Caco-2 (cell line): ENCODE measurements around the gene IRF9. TPM values are rescaled to one million over a fixed set of nuclear protein-coding genes. Genes with fewer than 3 reads are reported as not detected.

Experiments used
- BruUV-seq: library from RNA; stranded (reverse); fragments of 400-500 nt; replicated peaks from 2 replicates; lab custom pipeline; 2021; lab: Mats Ljungman, UMichigan
- CTCF ChIA-PET: fragments of 300-600 bp; sonication (Branson Sonifier 250); formaldehyde crosslinking; loops from one replicate; lab custom pipeline; 2022; ENCODE audit warnings: antibody characterized with exemption; lab: Charles Lee
- POLR2A ChIA-PET: fragments of 300-600 bp; sonication (Branson Sonifier 250); formaldehyde crosslinking; loops from one replicate; lab custom pipeline; 2022; ENCODE audit warnings: antibody characterized with exemption; lab: Charles Lee
- DNase-seq, 2 experiments: peaks; one replicate each; pipeline versions ENCODE4 v3.0.0 to v3.0.0-alpha.2; 2020 to 2022
- H3K27me3 ChIP-seq: replicated peaks from 2 replicates; pipeline ENCODE4 v1.6.0; 2011; ENCODE audit warnings: low read length; ENCODE audit not compliant: control insufficient read depth, insufficient read depth
- H3K36me3 ChIP-seq: 2 replicates; pipeline ENCODE4 v1.5.1; 2011; ENCODE audit warnings: low read length; ENCODE audit not compliant: control insufficient read depth, insufficient read depth
- H3K4me1 ChIP-seq: fragments of 250-450 bp; sonication (Bioruptor Pico); 2 replicates; pipeline ENCODE4 v1.5.1; 2020; ENCODE audit warnings: mild to moderate bottlenecking
- H3K4me3 ChIP-seq: 2 replicates; pipeline ENCODE4 v1.5.1; 2011; ENCODE audit warnings: low read depth, mild to moderate bottlenecking, control low read depth, low read length
- H3K9me3 ChIP-seq: fragments of 250-450 bp; sonication (Bioruptor Pico); 2 replicates; pipeline ENCODE4 v1.5.1; 2020; ENCODE audit warnings: mild to moderate bottlenecking, moderate library complexity
- H3K27ac Mint-ChIP-seq: one replicate; pipeline ENCODE4 v1.8.0; 2022; ENCODE audit warnings: mixed read lengths; ENCODE audit not compliant: unreplicated experiment
- H3K27me3 Mint-ChIP-seq: one replicate; pipeline ENCODE4 v1.8.0; 2022; ENCODE audit warnings: mixed read lengths; ENCODE audit not compliant: insufficient read depth, unreplicated experiment
- H3K36me3 Mint-ChIP-seq: one replicate; pipeline ENCODE4 v1.8.0; 2022; ENCODE audit warnings: mild to moderate bottlenecking, mixed read lengths; ENCODE audit not compliant: insufficient read depth, unreplicated experiment
- H3K4me1 Mint-ChIP-seq: one replicate; pipeline ENCODE4 v1.8.0; 2022; ENCODE audit warnings: low read depth, mixed read lengths; ENCODE audit not compliant: unreplicated experiment
- H3K4me3 Mint-ChIP-seq: one replicate; pipeline ENCODE4 v1.8.0; 2022; ENCODE audit warnings: mild to moderate bottlenecking, moderate library complexity, mixed read lengths; ENCODE audit not compliant: unreplicated experiment
- H3K9me3 Mint-ChIP-seq: one replicate; pipeline ENCODE4 v1.8.0; 2022; ENCODE audit warnings: mixed read lengths; ENCODE audit not compliant: unreplicated experiment
- intact Hi-C: fragments of 100-400 bp; cut with micrococcal nuclease; formaldehyde crosslinking; loops from one replicate; pipeline ENCODE4 v1.10.0; 2022; ENCODE audit not compliant: unreplicated experiment
- total RNA-seq: library from RNA; stranded (reverse); gene quantifications from 2 replicates; pipeline ENCODE4 v1.2.3, GENCODE V29; 2022
- TF ChIP-seq, protein P1 (sequence below), 2 experiments: fragments of 200-600 bp in 1 of 2; IDR thresholded peaks; 1 replicate in 1 of 2; 2 replicates in 1 of 2; pipeline versions ENCODE4 v1.5.1 to v1.8.0; 2011 to 2022; ENCODE audit warnings: antibody characterized with exemption in 1 of 2, control low read depth in 1 of 2, inconsistent platforms in 1 of 2, low read depth in 1 of 2, low read length in 1 of 2, mild to moderate bottlenecking in 1 of 2, moderate library complexity in 1 of 2; ENCODE audit not compliant: insufficient read depth in 1 of 2, severe bottlenecking in 1 of 2, unreplicated experiment in 1 of 2

IRF9 gene
- total RNA-seq, 1 experiment from 2014 or later, result 55.4 TPM

DNA sequence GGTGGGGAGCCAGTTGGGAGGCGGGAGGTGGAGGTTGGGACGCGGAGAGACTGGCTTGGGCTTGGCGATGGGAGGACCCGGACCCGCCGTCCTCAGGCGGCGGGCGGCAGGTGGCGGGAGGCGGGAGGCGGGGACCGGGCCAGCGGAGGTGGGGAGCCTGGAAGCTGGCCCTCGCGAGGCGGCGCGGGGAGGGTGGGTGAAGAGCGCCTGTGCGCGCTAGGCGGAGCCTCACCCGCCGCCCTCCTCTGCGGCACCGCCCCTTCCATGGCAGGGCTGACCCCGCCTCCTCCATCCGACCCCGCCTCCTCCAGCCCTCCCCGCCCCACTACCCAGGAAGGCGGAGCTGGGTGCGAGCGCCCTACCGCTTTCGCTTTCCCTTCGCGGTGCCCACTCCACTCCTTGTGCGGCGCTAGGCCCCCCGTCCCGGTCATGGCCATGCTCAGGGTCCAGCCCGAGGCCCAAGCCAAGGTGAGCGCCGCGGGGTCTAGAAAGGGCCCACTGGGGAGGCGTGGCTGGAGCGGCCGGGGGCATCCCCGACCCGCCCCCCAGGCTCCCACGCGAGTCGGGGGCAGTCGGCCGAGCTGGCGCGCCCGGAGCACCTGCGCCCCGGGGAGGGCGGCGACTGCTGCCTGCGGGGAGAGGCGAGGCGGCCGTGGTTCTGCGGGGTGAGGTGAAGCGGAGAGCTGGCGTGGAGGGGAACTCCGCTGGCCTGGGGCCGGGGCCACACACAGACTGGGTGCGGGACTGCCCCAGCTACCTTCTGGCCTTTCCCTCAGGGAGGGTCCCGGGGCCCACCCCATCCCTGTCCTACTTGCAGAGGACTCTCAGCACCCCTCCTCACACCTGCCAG, 25.0 kb upstream of the IRF9 start, which contains the start of gene PSME1:
PSME1 (plus strand) TSS at position 361 of the 850 bp plus-strand sequence; CDS start at position 430, 69 bp downstream.
- CTCF ChIA-PET, result interaction anchor here (0.7 to 2.4 kb wide), 10 partner anchors 11 to 1723 kb away, joined by 3 to 17 read pairs (median 8); partner anchors contain the start of genes DCAF11, IRF9, NRL and PSME2
- no peaks in the 10 kb centered on the region for H3K27me3 Mint-ChIP-seq
- intact Hi-C loops, result loop anchor here (1.0 kb wide), 2 partner anchors 11 to 21 kb away; partner anchors contain the start of gene RNF31
- TF ChIP-seq, protein P1, sequence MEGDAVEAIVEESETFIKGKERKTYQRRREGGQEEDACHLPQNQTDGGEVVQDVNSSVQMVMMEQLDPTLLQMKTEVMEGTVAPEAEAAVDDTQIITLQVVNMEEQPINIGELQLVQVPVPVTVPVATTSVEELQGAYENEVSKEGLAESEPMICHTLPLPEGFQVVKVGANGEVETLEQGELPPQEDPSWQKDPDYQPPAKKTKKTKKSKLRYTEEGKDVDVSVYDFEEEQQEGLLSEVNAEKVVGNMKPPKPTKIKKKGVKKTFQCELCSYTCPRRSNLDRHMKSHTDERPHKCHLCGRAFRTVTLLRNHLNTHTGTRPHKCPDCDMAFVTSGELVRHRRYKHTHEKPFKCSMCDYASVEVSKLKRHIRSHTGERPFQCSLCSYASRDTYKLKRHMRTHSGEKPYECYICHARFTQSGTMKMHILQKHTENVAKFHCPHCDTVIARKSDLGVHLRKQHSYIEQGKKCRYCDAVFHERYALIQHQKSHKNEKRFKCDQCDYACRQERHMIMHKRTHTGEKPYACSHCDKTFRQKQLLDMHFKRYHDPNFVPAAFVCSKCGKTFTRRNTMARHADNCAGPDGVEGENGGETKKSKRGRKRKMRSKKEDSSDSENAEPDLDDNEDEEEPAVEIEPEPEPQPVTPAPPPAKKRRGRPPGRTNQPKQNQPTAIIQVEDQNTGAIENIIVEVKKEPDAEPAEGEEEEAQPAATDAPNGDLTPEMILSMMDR (IDR thresholded peaks at IDR 0.05; ENCODE audit: insufficient read depth in 1 of 2, low read depth in 1 of 2, low read length in 1 of 2, severe bottlenecking in 1 of 2, unreplicated experiment in 1 of 2), result no peak
- peak; percentile 94 to 95 for DNase-seq
- POLR2A ChIA-PET, result interaction anchor here (0.6 to 3.1 kb wide), 6 partner anchors 11 to 105 kb away, joined by 3 to 57 read pairs (median 10); partner anchors contain the start of genes DCAF11, IRF9, NRL and PCK2
- no TSS peak for BruUV-seq
- Histone ChIP-seq H3K36me3 (peaks cover 3% of the 10 kb centered on the region), H3K4me3 (peak within 1 kb of the TSS; percentile 90), H3K27me3 (no peaks in the 10 kb centered on the region), H3K9me3 (no peaks in the 10 kb centered on the region), H3K4me1 (no peaks in the 10 kb centered on the region; the same call in 1 of the 2 replicates)
- peak within 1 kb of the TSS; percentile 57 for H3K27ac Mint-ChIP-seq
- peaks cover 32% of the 10 kb centered on the region for H3K4me1 Mint-ChIP-seq
- peaks cover 17% of the 10 kb centered on the region for H3K36me3 Mint-ChIP-seq
- H3K9me3 Mint-ChIP-seq, result no peaks in the 10 kb centered on the region
- peak within 1 kb of the TSS; percentile 77 for H3K4me3 Mint-ChIP-seq

DNA sequence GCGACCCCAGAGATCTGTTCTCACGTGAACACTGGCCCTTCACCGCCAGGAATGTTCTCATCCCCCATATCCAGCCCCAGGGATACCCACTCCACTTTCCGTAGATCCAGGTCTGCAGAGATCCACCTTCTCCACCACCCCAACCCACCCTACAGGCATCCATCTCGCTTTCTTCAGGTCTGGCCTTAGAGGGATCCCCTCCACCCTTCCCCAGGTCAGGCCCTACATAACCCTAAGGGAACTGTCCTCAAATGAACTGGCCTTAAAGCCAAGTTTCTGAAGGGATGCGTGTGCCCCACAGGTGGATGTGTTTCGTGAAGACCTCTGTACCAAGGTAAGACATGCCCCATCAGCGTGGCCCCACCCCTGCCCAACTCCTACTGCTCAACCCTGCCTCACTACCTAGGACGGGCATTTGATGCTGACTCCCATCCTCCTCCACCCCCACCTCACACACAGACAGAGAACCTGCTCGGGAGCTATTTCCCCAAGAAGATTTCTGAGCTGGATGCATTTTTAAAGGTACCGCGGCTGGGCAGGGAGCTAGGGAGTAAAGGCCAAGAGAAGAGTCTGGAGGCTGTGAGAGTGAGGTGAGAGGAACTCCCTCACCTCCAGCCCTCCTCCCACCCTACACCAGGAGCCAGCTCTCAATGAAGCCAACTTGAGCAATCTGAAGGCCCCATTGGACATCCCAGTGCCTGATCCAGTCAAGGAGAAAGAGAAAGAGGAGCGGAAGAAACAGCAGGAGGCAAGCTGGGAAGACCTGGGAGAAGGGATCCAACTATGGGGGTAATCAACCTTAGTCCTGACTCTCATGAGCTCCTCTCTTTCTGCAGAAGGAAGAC, 24.2 kb upstream of the IRF9 start:
- peaks cover 3% of the 10 kb centered on the region for H3K36me3 ChIP-seq
- peak overlapping the region; percentile 57 for H3K27ac Mint-ChIP-seq

More for the DNA sequence above, 24.2 kb upstream of the IRF9 start:
- Mint-ChIP-seq H3K27me3 (no peaks in the 10 kb centered on the region), H3K4me1 (peaks cover 35% of the 10 kb centered on the region), H3K9me3 (no peaks in the 10 kb centered on the region), H3K36me3 (peaks cover 24% of the 10 kb centered on the region), H3K4me3 (peak overlapping the region; percentile 77)
- intact Hi-C loops, result loop anchor here (1.0 kb wide), 2 partner anchors 10 to 22 kb away; partner anchors contain the start of gene RNF31
- H3K4me1 ChIP-seq, result no peaks in the 10 kb centered on the region; the same call in 1 of the 2 replicates
- no TSS peak for BruUV-seq
- TF ChIP-seq, protein P1 (IDR thresholded peaks at IDR 0.05; ENCODE audit: insufficient read depth in 1 of 2, low read depth in 1 of 2, low read length in 1 of 2, severe bottlenecking in 1 of 2, unreplicated experiment in 1 of 2), result no peak
- no peaks in the 10 kb centered on the region for H3K9me3 ChIP-seq
- CTCF ChIA-PET, result interaction anchor here (2.4 kb wide), 2 partner anchors 22 to 24 kb away, joined by 8 to 17 read pairs; partner anchors contain the start of genes DCAF11, IRF9 and NRL
- POLR2A ChIA-PET, result interaction anchor here (0.5 to 3.1 kb wide), 5 partner anchors 10 to 43 kb away, joined by 3 to 57 read pairs (median 12); partner anchors contain the start of genes DCAF11, IRF9, NRL and PCK2
- H3K27me3 ChIP-seq, result no peaks in the 10 kb centered on the region
- no peak for DNase-seq
- H3K4me3 ChIP-seq, result peak overlapping the region; percentile 90
